GM23248 (cell line): ENCODE results near the gene SH2D4B.

Source experiments
- EZH2 ChIP-seq: fragments of 200-600 bp; sonication (generic); IDR thresholded peaks from 2 replicates; pipeline ENCODE4 v1.6.1; 2018; ENCODE audit warnings: antibody characterized with exemption, mild to moderate bottlenecking; ENCODE audit not compliant: insufficient read depth, poor library complexity, severe bottlenecking
- EZH2phosphoT487 ChIP-seq: fragments of 200-600 bp; sonication (generic); IDR thresholded peaks from 2 replicates; pipeline ENCODE4 v1.6.1; 2018; ENCODE audit warnings: antibody characterized with exemption, moderate library complexity, mild to moderate bottlenecking, low read depth; ENCODE audit not compliant: insufficient read depth

DNA sequence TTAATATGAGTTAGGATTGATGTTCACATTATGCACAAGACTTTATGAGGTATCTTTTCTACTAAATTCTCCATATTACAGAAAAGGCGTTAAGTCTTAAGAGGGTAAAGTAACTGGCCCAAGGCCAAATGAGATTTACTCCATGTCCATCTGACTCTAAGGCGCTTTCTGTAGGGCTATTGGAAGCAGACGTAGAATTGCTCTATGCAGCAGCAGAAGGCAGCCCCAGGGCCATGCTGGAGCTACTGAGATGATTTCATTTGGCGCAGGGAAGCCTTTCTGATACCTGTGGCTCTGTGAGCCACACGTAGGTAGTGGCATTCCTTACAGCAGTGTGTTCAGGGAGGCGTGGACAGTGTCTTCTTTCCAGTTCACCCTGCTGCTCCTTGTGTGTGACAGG is 133.1 kb downstream of the SH2D4B start:
- TF ChIP-seq EZH2 (no peak), EZH2phosphoT487 (no peak)
